ENCODE data around the gene HLCS. TPM values are rescaled to one million over a fixed set of nuclear protein-coding genes. Genes with fewer than 3 reads are reported as not detected.

Gene HLCS
- total RNA-seq, 1 donor from 2014 or later, result 20.2 TPM

DNA sequence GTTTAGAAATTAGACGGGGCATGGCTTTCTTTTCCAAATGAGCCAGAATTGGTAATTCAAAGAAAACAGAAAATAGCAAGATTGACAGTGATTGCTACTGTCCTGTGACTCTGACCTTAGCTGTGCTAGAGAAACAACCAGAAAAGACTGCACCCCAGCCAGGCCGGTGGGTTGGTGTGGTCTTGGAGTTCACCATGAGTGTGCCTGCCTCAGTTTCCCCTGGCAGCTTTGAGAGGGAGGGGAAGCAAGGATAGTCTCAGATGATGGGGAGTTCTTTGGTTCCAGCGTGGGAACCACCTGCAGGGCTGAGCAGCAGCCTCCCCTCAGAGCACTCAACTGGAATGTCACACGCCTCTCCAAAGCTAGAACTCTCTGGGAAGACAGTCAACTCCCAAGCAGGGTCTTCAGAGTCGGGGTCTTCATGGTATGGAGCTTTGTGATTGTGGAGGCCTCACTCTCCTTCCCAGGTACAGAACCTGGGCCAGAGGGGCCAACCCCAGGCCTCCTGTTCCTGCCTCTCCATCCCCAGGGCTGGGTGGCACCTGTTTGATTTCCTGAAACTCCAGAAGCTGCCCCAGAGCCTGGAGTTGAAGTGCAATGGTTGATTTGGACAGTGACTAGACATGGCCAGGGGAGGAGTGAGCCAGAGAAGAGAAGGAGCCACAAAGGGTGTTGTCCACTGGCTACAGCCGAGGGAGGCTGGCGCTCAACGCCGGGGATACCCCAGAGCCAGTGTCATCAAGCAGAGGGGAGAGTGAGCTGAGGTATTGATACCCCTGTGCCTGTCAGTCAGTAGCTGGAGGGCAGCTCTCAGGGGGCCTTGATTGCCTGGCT is 231.9 kb downstream of the HLCS start:
- TF ChIP-seq CTCF (IDR thresholded peaks at IDR 0.05; ENCODE audit: unreplicated experiment), result no peak
- H3K9me3 Mint-ChIP-seq, result no peaks in the 10 kb centered on the region
- H3K27me3 Mint-ChIP-seq (ENCODE audit: low read depth), result peaks cover 47% of the 10 kb centered on the region
- peaks cover 3% of the 10 kb centered on the region for H3K36me3 Mint-ChIP-seq
- H3K4me1 Mint-ChIP-seq, result peaks cover under 1% of the 10 kb centered on the region
- no peak overlapping the region for H3K27ac Mint-ChIP-seq
- H3K4me3 Mint-ChIP-seq, result no peak overlapping the region
- DNase-seq (ENCODE audit: low spot score in 2 of 2, unreplicated experiment in 2 of 2), result no peak

DNA sequence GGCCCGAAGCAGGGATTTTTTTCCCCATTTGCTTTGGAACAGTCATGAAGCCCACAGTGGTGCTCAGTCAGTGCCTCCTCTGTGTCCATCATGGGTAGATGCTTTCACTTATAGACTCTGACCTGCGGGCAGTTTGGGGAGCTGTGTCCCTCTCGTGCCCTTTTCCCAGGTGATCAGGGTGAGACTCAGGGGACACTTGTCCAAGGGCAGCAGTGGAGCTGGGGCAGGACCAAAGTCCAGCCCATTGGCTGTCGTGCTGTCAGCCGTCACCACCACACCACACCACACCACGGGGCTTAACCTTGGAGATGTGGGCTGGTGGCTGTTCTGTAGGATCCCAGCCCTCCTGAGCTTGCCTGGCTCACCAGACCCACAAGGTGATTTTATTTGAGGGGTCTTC is 232.6 kb downstream of the HLCS start:
- Mint-ChIP-seq H3K27me3 (ENCODE audit: low read depth) (peaks cover 44% of the 10 kb centered on the region), H3K4me3 (no peak overlapping the region), H3K27ac (no peak overlapping the region), H3K9me3 (no peaks in the 10 kb centered on the region), H3K36me3 (peaks cover 3% of the 10 kb centered on the region), H3K4me1 (peaks cover 2% of the 10 kb centered on the region)
- no peak for TF ChIP-seq CTCF (IDR thresholded peaks at IDR 0.05; ENCODE audit: unreplicated experiment)
- DNase-seq (ENCODE audit: low spot score in 2 of 2, unreplicated experiment in 2 of 2), result no peak

DNA sequence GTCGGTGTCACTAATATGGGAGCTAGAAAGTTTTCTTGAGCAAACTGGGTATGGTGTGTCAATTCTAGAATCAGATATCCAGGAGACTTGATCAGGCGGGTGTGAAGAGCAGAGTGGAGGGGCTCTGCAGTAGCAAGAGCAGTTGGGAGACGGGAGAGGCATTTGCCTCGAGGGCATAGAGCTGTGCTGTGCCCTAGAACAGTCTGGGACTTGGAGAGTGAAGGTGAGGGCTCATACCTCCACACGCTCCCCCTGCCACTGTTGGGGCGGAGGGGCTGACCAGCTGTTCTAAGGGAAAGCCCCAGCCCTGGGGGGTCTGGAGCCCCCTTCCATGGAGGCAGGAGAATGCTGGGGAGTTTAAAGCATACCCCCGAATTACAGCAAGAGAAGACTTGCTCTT is 233.7 kb downstream of the HLCS start:
- Mint-ChIP-seq H3K27ac (no peak overlapping the region), H3K4me1 (peaks cover 2% of the 10 kb centered on the region), H3K27me3 (ENCODE audit: low read depth) (peaks cover 41% of the 10 kb centered on the region), H3K4me3 (no peak overlapping the region), H3K36me3 (peaks cover 3% of the 10 kb centered on the region), H3K9me3 (no peaks in the 10 kb centered on the region)
- TF ChIP-seq CTCF (IDR thresholded peaks at IDR 0.05; ENCODE audit: unreplicated experiment), result no peak
- no peak for DNase-seq (ENCODE audit: low spot score in 2 of 2, unreplicated experiment in 2 of 2)

GRCh38 chr21:36732217-36732616 is 234.3 kb downstream of the HLCS start:
- no peak for TF ChIP-seq CTCF (IDR thresholded peaks at IDR 0.05; ENCODE audit: unreplicated experiment)
- Mint-ChIP-seq H3K4me3 (no peak overlapping the region), H3K4me1 (peaks cover 2% of the 10 kb centered on the region), H3K36me3 (peaks cover 3% of the 10 kb centered on the region), H3K27ac (no peak overlapping the region), H3K9me3 (no peaks in the 10 kb centered on the region), H3K27me3 (ENCODE audit: low read depth) (peaks cover 44% of the 10 kb centered on the region)
- DNase-seq (ENCODE audit: low spot score in 2 of 2, unreplicated experiment in 2 of 2), result no peak

GRCh38 chr21:36730291-36731281 is 235.9 kb downstream of the HLCS start:
- no peak for DNase-seq (ENCODE audit: low spot score in 2 of 2, unreplicated experiment in 2 of 2)
- Mint-ChIP-seq H3K4me1 (peaks cover 2% of the 10 kb centered on the region), H3K9me3 (no peaks in the 10 kb centered on the region), H3K27me3 (ENCODE audit: low read depth) (peaks cover 43% of the 10 kb centered on the region), H3K27ac (no peak overlapping the region), H3K4me3 (no peak overlapping the region), H3K36me3 (peaks cover 3% of the 10 kb centered on the region)
- TF ChIP-seq CTCF (IDR thresholded peaks at IDR 0.05; ENCODE audit: unreplicated experiment), result no peak
